Measurements from ENCODE around the gene IFI27.

DNA sequence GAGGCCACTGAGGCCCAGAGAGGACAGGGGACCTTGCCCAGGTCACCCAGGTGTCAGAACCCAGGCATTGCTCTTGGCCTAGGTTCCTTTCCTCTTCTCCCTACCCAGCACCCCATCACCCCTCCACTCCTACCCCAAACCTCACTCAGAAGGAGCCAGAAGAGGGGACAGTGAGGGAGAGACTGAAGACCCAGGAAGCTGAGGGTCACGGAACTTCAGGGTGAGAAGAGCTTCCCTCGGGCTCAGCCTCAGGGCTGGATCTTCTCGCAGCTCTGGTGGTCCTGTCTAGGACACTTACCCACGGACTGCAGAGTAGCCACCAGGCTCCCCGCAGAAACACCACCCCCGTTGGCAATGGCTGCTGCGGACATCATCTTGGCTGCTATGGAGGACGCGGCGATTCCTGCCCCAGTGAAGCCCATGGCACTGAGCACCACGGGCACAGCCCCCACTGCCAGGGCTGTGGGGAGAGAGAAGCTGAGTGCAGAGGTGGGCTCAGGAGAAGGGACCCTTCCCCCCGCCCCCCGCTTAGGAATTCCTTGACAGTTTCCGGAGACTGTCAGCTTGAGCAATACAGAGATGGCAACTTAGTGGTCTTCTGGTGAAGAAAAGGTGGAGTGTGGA lies 17.8 kb downstream of the IFI27 start:
- TF ChIP-seq RFX5 (IDR thresholded peaks at IDR 0.05; ENCODE audit: low read depth, low read length): no peak
- TF ChIP-seq, protein P1, sequence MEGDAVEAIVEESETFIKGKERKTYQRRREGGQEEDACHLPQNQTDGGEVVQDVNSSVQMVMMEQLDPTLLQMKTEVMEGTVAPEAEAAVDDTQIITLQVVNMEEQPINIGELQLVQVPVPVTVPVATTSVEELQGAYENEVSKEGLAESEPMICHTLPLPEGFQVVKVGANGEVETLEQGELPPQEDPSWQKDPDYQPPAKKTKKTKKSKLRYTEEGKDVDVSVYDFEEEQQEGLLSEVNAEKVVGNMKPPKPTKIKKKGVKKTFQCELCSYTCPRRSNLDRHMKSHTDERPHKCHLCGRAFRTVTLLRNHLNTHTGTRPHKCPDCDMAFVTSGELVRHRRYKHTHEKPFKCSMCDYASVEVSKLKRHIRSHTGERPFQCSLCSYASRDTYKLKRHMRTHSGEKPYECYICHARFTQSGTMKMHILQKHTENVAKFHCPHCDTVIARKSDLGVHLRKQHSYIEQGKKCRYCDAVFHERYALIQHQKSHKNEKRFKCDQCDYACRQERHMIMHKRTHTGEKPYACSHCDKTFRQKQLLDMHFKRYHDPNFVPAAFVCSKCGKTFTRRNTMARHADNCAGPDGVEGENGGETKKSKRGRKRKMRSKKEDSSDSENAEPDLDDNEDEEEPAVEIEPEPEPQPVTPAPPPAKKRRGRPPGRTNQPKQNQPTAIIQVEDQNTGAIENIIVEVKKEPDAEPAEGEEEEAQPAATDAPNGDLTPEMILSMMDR (IDR thresholded peaks at IDR 0.05 in 2 of 3, conservative IDR thresholded peaks at IDR 0.05 in 1 of 3; ENCODE audit: control insufficient read depth in 2 of 3, extremely low read depth in 1 of 3, insufficient read depth in 1 of 3, low read depth in 3 of 3, low read length in 3 of 3): no peak
- TF ChIP-seq, protein P2, sequence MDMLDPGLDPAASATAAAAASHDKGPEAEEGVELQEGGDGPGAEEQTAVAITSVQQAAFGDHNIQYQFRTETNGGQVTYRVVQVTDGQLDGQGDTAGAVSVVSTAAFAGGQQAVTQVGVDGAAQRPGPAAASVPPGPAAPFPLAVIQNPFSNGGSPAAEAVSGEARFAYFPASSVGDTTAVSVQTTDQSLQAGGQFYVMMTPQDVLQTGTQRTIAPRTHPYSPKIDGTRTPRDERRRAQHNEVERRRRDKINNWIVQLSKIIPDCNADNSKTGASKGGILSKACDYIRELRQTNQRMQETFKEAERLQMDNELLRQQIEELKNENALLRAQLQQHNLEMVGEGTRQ (IDR thresholded peaks at IDR 0.05; ENCODE audit: borderline replicate concordance, low read depth, low read length): no peak
